Aorta (tissue), 5 donors: ENCODE results near the gene RBM38. TPM values are rescaled to one million over a fixed set of nuclear protein-coding genes. Genes with fewer than 3 reads are reported as not detected.

ENCODE experiments used
- ATAC-seq: fragments of 200-7000 bp; cut with Tn5 transposase; one replicate; pipeline ENCODE4 v1.9.1; 2022; ENCODE audit warnings: moderate library complexity; ENCODE audit not compliant: low FRiP score
- DNase-seq, 2 donors: peaks; one replicate each; pipeline ENCODE4 v3.0.0-alpha.2; 2020
- H3K27ac ChIP-seq, 2 donors: one replicate each; pipeline ENCODE4 v1.5.1; 2013; ENCODE audit warnings: low read length in 2 of 2, mild to moderate bottlenecking in 2 of 2, moderate library complexity in 2 of 2, control low read depth in 1 of 2, inconsistent platforms in 1 of 2, low read depth in 1 of 2
- H3K27me3 ChIP-seq, 2 donors: one replicate each; pipeline ENCODE4 v1.6.1; 2013; ENCODE audit warnings: control low read depth in 1 of 2, low read length in 1 of 2, mild to moderate bottlenecking in 1 of 2, moderate library complexity in 1 of 2; ENCODE audit not compliant: insufficient read depth in 2 of 2, control insufficient read depth in 1 of 2
- H3K36me3 ChIP-seq, 2 donors: one replicate each; pipeline ENCODE4 v1.6.1; 2013; ENCODE audit warnings: control low read depth in 1 of 2, low read length in 1 of 2, mild to moderate bottlenecking in 1 of 2; ENCODE audit not compliant: insufficient read depth in 2 of 2, control insufficient read depth in 1 of 2
- H3K4me1 ChIP-seq, 2 donors: one replicate each; pipeline ENCODE4 v1.6.1; 2013; ENCODE audit warnings: low read length in 2 of 2, control low read depth in 1 of 2, mild to moderate bottlenecking in 1 of 2, moderate library complexity in 1 of 2; ENCODE audit not compliant: insufficient read depth in 2 of 2, control insufficient read depth in 1 of 2
- H3K4me3 ChIP-seq, 2 donors: one replicate each; pipeline ENCODE4 v1.5.1; 2013; ENCODE audit warnings: low read length in 2 of 2, control low read depth in 1 of 2, mild to moderate bottlenecking in 1 of 2
- H3K9me3 ChIP-seq: one replicate; pipeline ENCODE4 v1.6.1; 2013; ENCODE audit warnings: mild to moderate bottlenecking, low read length; ENCODE audit not compliant: control insufficient read depth
- WGBS, 2 donors: extraction: QIAGEN DNeasy Blood & Tissue Kit; methylation state at CpG; one replicate each; pipeline ENCODE4 v1.1.7; 2013; 5-methylcytosine and 5-hydroxymethylcytosine counted together
- intact Hi-C, 2 donors: fragments of 100-400 bp; cut with DNase I; formaldehyde crosslinking; loops; one replicate each; pipeline versions ENCODE4 v1.14.2 to v1.15.0; 2022
- polyA plus RNA-seq, 2 donors: library from polyadenylated mRNA; stranded (reverse); fragments of 200-250 nt; gene quantifications; one replicate each; pipeline ENCODE4 v1.2.3, GENCODE V29; 2013
- total RNA-seq, 2 donors: library from RNA; stranded (reverse); fragmentation: NEBNext Ultra II Directional; extraction: Animal tissue kit (Norgen Biotek cat#: 25700); gene quantifications; one replicate each; pipeline ENCODE4 v1.2.1, GENCODE V29; 2021
- donor health status: healthy with polysubstance abuse.
- donor health status: Bipolar disorder and iron deficiency.
- donor health status: DM: no; HTN: no; CAD: no.
- donor health status: DM: no; HTN: no; CAD: no.
- donor health status: DM: yes; HTN: yes; CAD: no.

The RBM38 gene
- total and polyA plus RNA-seq, 4 donors, result 7.3 to 20.7 (median 17.0) TPM

- Histone ChIP-seq H3K4me1 (no peaks in the 10 kb centered on the region), H3K36me3 (no peaks in the 10 kb centered on the region), H3K4me3 (no peak overlapping the region), H3K9me3 (no peaks in the 10 kb centered on the region), H3K27ac (no peak overlapping the region), H3K27me3 (no peaks in the 10 kb centered on the region)
- no peak for DNase-seq
- ATAC-seq, result no peak
- 89 to 90% methylated on average over 29 of the region's 29 CpGs for WGBS, 2 donors
- intact Hi-C loops, result loop anchor here (2.0 to 10.0 kb wide), 3 partner anchors 110 to 210 kb away; no protein-coding TSS in a partner anchor
Measured at GRCh38 chr20:57384953-57385761, 6.0 kb upstream of the RBM38 start.

- Histone ChIP-seq H3K9me3 (no peaks in the 10 kb centered on the region), H3K4me1 (no peaks in the 10 kb centered on the region), H3K4me3 (no peak overlapping the region), H3K27ac (no peak overlapping the region), H3K36me3 (no peaks in the 10 kb centered on the region), H3K27me3 (no peaks in the 10 kb centered on the region)
- DNase-seq, result peak in 1 of 2 donors; percentile 47
- no peak for ATAC-seq
- WGBS, 2 donors, result 94 to 97% methylated on average over 6 of the region's 6 CpGs
- intact Hi-C loops, result loop anchor here (2.0 to 10.0 kb wide), 3 partner anchors 109 to 209 kb away; no protein-coding TSS in a partner anchor
Measured at GRCh38 chr20:57385940-57386339, 5.3 kb upstream of the RBM38 start.

GRCh38 chr20:57386762-57387161, 4.4 kb upstream of the RBM38 start:
- DNase-seq, result peak in 1 of 2 donors; percentile 50
- ATAC-seq, result no peak
- WGBS, 2 donors, result 95 to 96% methylated on average over 4 of the region's 4 CpGs
- Histone ChIP-seq H3K9me3 (no peaks in the 10 kb centered on the region), H3K4me1 (no peaks in the 10 kb centered on the region), H3K36me3 (no peaks in the 10 kb centered on the region), H3K4me3 (no peak overlapping the region), H3K27me3 (no peaks in the 10 kb centered on the region), H3K27ac (no peak overlapping the region)
- intact Hi-C loops, result loop anchor here (5.0 to 10.0 kb wide), 2 partner anchors 206 to 208 kb away; no protein-coding TSS in a partner anchor

- DNase-seq, result peak in 1 of 2 donors; percentile 73
- WGBS, 2 donors, result 96% methylated on average over 8 of the region's 8 CpGs
Measured at GRCh38 chr20:57387463-57387862, 3.7 kb upstream of the RBM38 start.

GRCh38 chr20:57387945-57388371, 3.2 kb upstream of the RBM38 start:
- no peaks in the 10 kb centered on the region for H3K4me1 ChIP-seq
- H3K4me3 ChIP-seq, result no peak overlapping the region
- WGBS, 2 donors, result 74 to 75% methylated on average over 7 of the region's 7 CpGs
- no peaks in the 10 kb centered on the region for H3K27me3 ChIP-seq
- H3K27ac ChIP-seq, result no peak overlapping the region
- no peaks in the 10 kb centered on the region for H3K9me3 ChIP-seq
- no peaks in the 10 kb centered on the region for H3K36me3 ChIP-seq
- DNase-seq, result peak in 1 of 2 donors; percentile 60
- ATAC-seq, result no peak
- intact Hi-C loops, result loop anchor here (5.0 to 10.0 kb wide), 2 partner anchors 204 to 207 kb away; no protein-coding TSS in a partner anchor

More at GRCh38 chr20:57387463-57387862, 3.7 kb upstream of the RBM38 start:
- H3K4me3 ChIP-seq, result no peak overlapping the region
- no peaks in the 10 kb centered on the region for H3K4me1 ChIP-seq
- H3K9me3 ChIP-seq, result no peaks in the 10 kb centered on the region
- H3K27me3 ChIP-seq, result no peaks in the 10 kb centered on the region
- H3K36me3 ChIP-seq, result no peaks in the 10 kb centered on the region
- intact Hi-C loops, result loop anchor here (5.0 to 10.0 kb wide), 2 partner anchors 205 to 207 kb away; no protein-coding TSS in a partner anchor
- no peak for ATAC-seq
- no peak overlapping the region for H3K27ac ChIP-seq

- intact Hi-C loops, result loop anchor here (5.0 to 10.0 kb wide), 2 partner anchors 203 to 206 kb away; no protein-coding TSS in a partner anchor
- H3K27ac ChIP-seq, result no peak overlapping the region
- H3K36me3 ChIP-seq, result no peaks in the 10 kb centered on the region
- no peaks in the 10 kb centered on the region for H3K9me3 ChIP-seq
- 5 to 6% methylated on average over 50 to 57 of the region's 57 CpGs for WGBS, 2 donors
- H3K4me3 ChIP-seq, result no peak overlapping the region
- no peaks in the 10 kb centered on the region for H3K27me3 ChIP-seq
- no peaks in the 10 kb centered on the region for H3K4me1 ChIP-seq
- ATAC-seq (peak; percentile 87), DNase-seq (peak; percentile 90 to 91)
Measured at GRCh38 chr20:57388953-57389694, 2.1 kb upstream of the RBM38 start.

- 66 to 67% methylated on average over 52 of the region's 52 CpGs for WGBS, 2 donors
- peak; percentile 58 to 73 for DNase-seq
- Histone ChIP-seq H3K36me3 (no peaks in the 10 kb centered on the region), H3K4me3 (no peak overlapping the region), H3K27ac (no peak overlapping the region), H3K27me3 (no peaks in the 10 kb centered on the region), H3K4me1 (no peaks in the 10 kb centered on the region), H3K9me3 (no peaks in the 10 kb centered on the region)
- intact Hi-C loops, result loop anchor here (2.0 to 10.0 kb wide), 4 partner anchors 47 to 205 kb away; no protein-coding TSS in a partner anchor
- no peak for ATAC-seq
Measured at GRCh38 chr20:57389695-57390603, 1.2 kb upstream of the RBM38 start.
